SK-N-SH (cell line): ENCODE data around the gene CELF4. TPM values are rescaled to one million over a fixed set of nuclear protein-coding genes. Genes with fewer than 3 reads are reported as not detected.
A peak's percentile ranks its signal among the peaks of the same experiment; 100 is the strongest.

Source experiments
- CTCF ChIA-PET: fragments of 300-600, 350-600 bp; formaldehyde crosslinking; extraction: SDS; loops from one replicate; lab custom pipeline; 2021; lab: Yijun Ruan, JAX
- POLR2A ChIA-PET: fragments of 350-600 bp; sonication (Branson Sonifier 250); formaldehyde crosslinking; extraction: SDS; loops from one replicate; lab custom pipeline; 2020; ENCODE audit warnings: antibody characterized with exemption, inconsistent platforms; lab: Yijun Ruan, JAX
- DNase-seq: peaks from one replicate; pipeline ENCODE4 v3.0.0; 2012
- H2AFZ ChIP-seq: fragments of 200-600 bp; sonication (generic); 2 replicates; pipeline ENCODE4 v1.8.1; 2016; ENCODE audit warnings: antibody characterized with exemption, mild to moderate bottlenecking, low read depth
- H3F3A ChIP-seq: fragments of 200-600 bp; sonication (generic); replicated peaks from 2 replicates; pipeline ENCODE3; 2016; ENCODE audit warnings: antibody characterized with exemption, mild to moderate bottlenecking; ENCODE audit not compliant: insufficient read depth
- H3K27ac ChIP-seq, 2 experiments: fragments of 200-500 bp in 1 of 2; fragments of 200-600 bp in 1 of 2; sonication (Bioruptor generic) in 1 of 2; sonication (generic), shearing (Covaris generic) in 1 of 2; 2 replicates each; pipeline versions ENCODE4 v1.5.1 to v1.6.1; 2014 to 2016; ENCODE audit warnings: low read depth in 2 of 2, inconsistent platforms in 1 of 2, low read length in 1 of 2, mild to moderate bottlenecking in 1 of 2, mixed read lengths in 1 of 2
- H3K27me3 ChIP-seq: fragments of 200-600 bp; sonication (generic), shearing (Covaris generic); 2 replicates; pipeline ENCODE4 v1.6.1; 2016; ENCODE audit warnings: mixed run types; ENCODE audit not compliant: insufficient read depth
- H3K36me3 ChIP-seq, 2 experiments: fragments of 200-500 bp in 1 of 2; fragments of 200-600 bp in 1 of 2; sonication (Bioruptor generic) in 1 of 2; sonication (generic) in 1 of 2; replicated peaks in 1 of 2; 2 replicates each; pipeline versions ENCODE3 to v1.5.1; 2014 to 2016; ENCODE audit warnings: low read length in 1 of 2, mild to moderate bottlenecking in 1 of 2; ENCODE audit not compliant: insufficient read depth in 2 of 2, control insufficient read depth in 1 of 2
- H3K4me1 ChIP-seq, 2 experiments: fragments of 200-500 bp in 1 of 2; fragments of 200-600 bp in 1 of 2; sonication (Bioruptor generic) in 1 of 2; sonication (generic), shearing (Covaris generic) in 1 of 2; 2 replicates each; pipeline versions ENCODE4 v1.5.1 to v1.6.1; 2014 to 2016; ENCODE audit warnings: low read depth in 1 of 2, low read length in 1 of 2, mixed run types in 1 of 2; ENCODE audit not compliant: insufficient read depth in 2 of 2, control insufficient read depth in 1 of 2
- H3K4me2 ChIP-seq: fragments of 200-600 bp; sonication (generic), shearing (Covaris generic); 2 replicates; pipeline ENCODE4 v1.6.1; 2017; ENCODE audit warnings: mixed run types
- H3K4me3 ChIP-seq, 2 experiments: fragments of 200-500 bp in 1 of 2; fragments of 200-600 bp in 1 of 2; sonication (Bioruptor generic) in 1 of 2; sonication (generic), shearing (Covaris generic) in 1 of 2; 2 replicates each; pipeline versions ENCODE4 v1.5.1 to v1.8.1; 2014 to 2016; ENCODE audit warnings: low read depth in 2 of 2, inconsistent platforms in 1 of 2, low read length in 1 of 2, mild to moderate bottlenecking in 1 of 2, mixed read lengths in 1 of 2, moderate library complexity in 1 of 2
- H3K79me2 ChIP-seq: fragments of 200-600 bp; sonication (generic); 2 replicates; pipeline ENCODE4 v1.8.1; 2017; ENCODE audit warnings: mild to moderate bottlenecking; ENCODE audit not compliant: insufficient read depth
- H3K9ac ChIP-seq: fragments of 200-600 bp; sonication (generic); 2 replicates; pipeline ENCODE4 v1.6.1; 2017; ENCODE audit warnings: mixed run types
- H3K9me2 ChIP-seq: fragments of 200-600 bp; sonication (generic); 2 replicates; pipeline ENCODE4 v1.6.1; 2017; ENCODE audit warnings: mixed run types
- H3K9me3 ChIP-seq: fragments of 200-600 bp; sonication (generic); 2 replicates; pipeline ENCODE4 v1.6.1; 2017; ENCODE audit warnings: mixed run types, mild to moderate bottlenecking, moderate library complexity
- H4K20me1 ChIP-seq: fragments of 200-600 bp; sonication (generic); 2 replicates; pipeline ENCODE4 v1.6.1; 2017; ENCODE audit warnings: mild to moderate bottlenecking, mixed run types; ENCODE audit not compliant: insufficient read depth
- CTCF ChIP-seq: fragments of 200-600 bp; sonication (generic); IDR thresholded peaks from 2 replicates; pipeline ENCODE4 v1.6.1; 2017; ENCODE audit warnings: antibody characterized with exemption, mild to moderate bottlenecking, moderate library complexity
- FOSL2 ChIP-seq: IDR thresholded peaks from 2 replicates; pipeline ENCODE4 v1.4.0; 2012; ENCODE audit warnings: low read depth, mild to moderate bottlenecking, moderate library complexity, borderline replicate concordance
- FOXM1 ChIP-seq: IDR thresholded peaks from 2 replicates; pipeline ENCODE4 v1.4.0; 2012; ENCODE audit warnings: low read depth, mild to moderate bottlenecking
- GABPA ChIP-seq: IDR thresholded peaks from 2 replicates; pipeline ENCODE4 v1.4.0; 2012; ENCODE audit warnings: low read depth, mild to moderate bottlenecking
- IRF3 ChIP-seq: fragments of 150-350 bp; IDR thresholded peaks from 2 replicates; pipeline ENCODE4 v1.6.1; 2016; ENCODE audit warnings: mild to moderate bottlenecking, low read depth, low read length
- JUND ChIP-seq: IDR thresholded peaks from 2 replicates; pipeline ENCODE4 v1.4.0; 2012
- MEF2A ChIP-seq: IDR thresholded peaks from 2 replicates; pipeline ENCODE4 v1.4.0; 2012; ENCODE audit warnings: low read depth, borderline replicate concordance
- NFIC ChIP-seq: IDR thresholded peaks from 2 replicates; pipeline ENCODE4 v1.4.0; 2012; ENCODE audit warnings: borderline replicate concordance
- NRF1 ChIP-seq: IDR thresholded peaks from 2 replicates; pipeline ENCODE4 v1.6.1; 2012; ENCODE audit warnings: low read depth, mild to moderate bottlenecking, low read length
- PBX3 ChIP-seq: IDR thresholded peaks from 2 replicates; pipeline ENCODE4; 2012
- POLR2AphosphoS5 ChIP-seq: IDR thresholded peaks from 2 replicates; pipeline ENCODE4 v1.6.1; 2012; ENCODE audit warnings: low read depth, low read length
- RCOR1 ChIP-seq: fragments of 150-350 bp; IDR thresholded peaks from 2 replicates; pipeline ENCODE4 v1.6.1; 2017; ENCODE audit warnings: antibody characterized with exemption, low read length
- REST ChIP-seq: IDR thresholded peaks from 2 replicates; pipeline ENCODE4 v1.6.1; 2012; ENCODE audit warnings: mild to moderate bottlenecking, low read depth, low read length, moderate library complexity
- RFX5 ChIP-seq: IDR thresholded peaks from 2 replicates; pipeline ENCODE4 v1.6.1; 2012; ENCODE audit warnings: mild to moderate bottlenecking, improper control_type of control experiment, low read length
- RXRA ChIP-seq: IDR thresholded peaks from 2 replicates; pipeline ENCODE4 v1.4.0; 2012; ENCODE audit warnings: low read depth, mild to moderate bottlenecking, borderline replicate concordance
- SIN3A ChIP-seq: IDR thresholded peaks from 2 replicates; pipeline ENCODE4 v1.6.1; 2012; ENCODE audit warnings: low read depth, mild to moderate bottlenecking, low read length, moderate library complexity, borderline replicate concordance
- SMC3 ChIP-seq: IDR thresholded peaks from 2 replicates; pipeline ENCODE4 v1.6.1; 2012; ENCODE audit warnings: low read depth, low read length, improper control_type of control experiment
- TAF1 ChIP-seq: IDR thresholded peaks from 2 replicates; pipeline ENCODE4 v1.6.1; 2012; ENCODE audit warnings: low read depth, mild to moderate bottlenecking, low read length, moderate library complexity, borderline replicate concordance
- USF1 ChIP-seq: IDR thresholded peaks from 2 replicates; pipeline ENCODE4 v1.4.0; 2012; ENCODE audit warnings: low read depth, borderline replicate concordance
- USF2 ChIP-seq: fragments of 150-350 bp; IDR thresholded peaks from 2 replicates; pipeline ENCODE4 v1.6.1; 2017; ENCODE audit warnings: antibody characterized with exemption, low read length, low read depth, borderline replicate concordance
- YY1 ChIP-seq: IDR thresholded peaks from 2 replicates; pipeline ENCODE4 v1.4.0; 2012; ENCODE audit warnings: low read depth, mild to moderate bottlenecking
- ZBTB33 ChIP-seq: IDR thresholded peaks from 2 replicates; pipeline ENCODE4 v1.4.0; 2012; ENCODE audit warnings: low read depth, borderline replicate concordance
- WGBS: methylation state at CpG from one replicate; pipeline ENCODE4 v1.1.6; 2017; ENCODE audit warnings: low lambda C conversion rate; 5-methylcytosine and 5-hydroxymethylcytosine counted together
- polyA plus RNA-seq, 3 experiments: library from polyadenylated mRNA; depleted of rRNA; stranded (reverse); fragments of >200 nt; gene quantifications; 2 replicates each; pipeline ENCODE4 v1.2.3, GENCODE V29; 2012

Gene CELF4
- polyA plus RNA-seq, 1 of the 3 experiments (the other 2 are of a cell fraction): 0.26 TPM

- H3K4me1 ChIP-seq: peaks cover 0 to 70% of the 10 kb centered on the region in 2 experiments; a peak in 2 of 4 replicates
- no peaks in the 10 kb centered on the region for H3K27me3 ChIP-seq
- H3K9me3 ChIP-seq: no peaks in the 10 kb centered on the region
- H3K9me2 ChIP-seq: no peaks in the 10 kb centered on the region
- WGBS: 39% methylated on average over 5 of the region's 6 CpGs
- H2AFZ ChIP-seq: no peak overlapping the region
- no peaks in the 10 kb centered on the region for H3K36me3 ChIP-seq
- H3K79me2 ChIP-seq: no peaks in the 10 kb centered on the region
- no peak overlapping the region for H3K4me3 ChIP-seq
- H4K20me1 ChIP-seq: no peaks in the 10 kb centered on the region
- ChIA-PET CTCF (interaction anchor here (0.8 to 17.3 kb wide), 3 partner anchors 19 to 83 kb away, joined by 3 to 298 read pairs (median 3); no protein-coding TSS in a partner anchor), POLR2A (interaction anchor here (0.7 to 0.8 kb wide), 2 partner anchors 19 to 155 kb away, joined by 3 read pairs; no protein-coding TSS in a partner anchor)
- no peak overlapping the region for H3K4me2 ChIP-seq
- DNase-seq: no peak
- no peaks in the 10 kb centered on the region for H3F3A ChIP-seq
- H3K27ac ChIP-seq: peak overlapping the region in 1 of 2 experiments; percentile 87; a peak in 2 of 4 replicates
- H3K9ac ChIP-seq: no peak overlapping the region
- no peak for TF ChIP-seq GABPA
- no peak for TF ChIP-seq IRF3
- TF ChIP-seq NFIC: no peak
- no peak for TF ChIP-seq ZBTB33
- no peak for TF ChIP-seq POLR2AphosphoS5
- TF ChIP-seq MEF2A: no peak
- no peak for TF ChIP-seq RFX5
- no peak for TF ChIP-seq USF1
- TF ChIP-seq NRF1: no peak
- TF ChIP-seq RXRA: no peak
- TF ChIP-seq FOXM1: no peak
- peak; percentile 42; the same call in 1 of the 2 replicates for TF ChIP-seq RCOR1
- no peak for TF ChIP-seq USF2
- no peak for TF ChIP-seq REST
- no peak for TF ChIP-seq YY1
- no peak for TF ChIP-seq CTCF
- no peak for TF ChIP-seq FOSL2
- no peak for TF ChIP-seq TAF1
- TF ChIP-seq JUND: no peak
- no peak for TF ChIP-seq SIN3A
- no peak; the same call in 1 of the 2 replicates for TF ChIP-seq SMC3
- no peak for TF ChIP-seq PBX3
Measured at GRCh38 chr18:37452015-37452414, 113.6 kb downstream of the CELF4 start.
